Activated T-cell treated with anti-CD3 and anti-CD28 coated beads, Interleukin-2, amount 50 U/mL, for 72 hours (primary cell): ENCODE results near the gene DDX1. TPM values are rescaled to one million over a fixed set of nuclear protein-coding genes. Genes with fewer than 3 reads are reported as not detected.
A peak's percentile ranks its signal among the peaks of the same experiment; 100 is the strongest.

Experiments
- ATAC-seq, 2 donors: fragments of 150-1000 bp; cut with Tn5 transposase; replicated peaks in 1 of 2; 2 replicates each; pipeline ENCODE4 v1.10.0; 2021; ENCODE audit warnings: moderate library complexity in 2 of 2, mild to moderate bottlenecking in 1 of 2
- DNase-seq, 2 donors: peaks; one replicate each; pipeline ENCODE4 v3.0.0; 2021 to 2022; ENCODE audit warnings: mixed read lengths in 1 of 2
- H3K27ac Mint-ChIP-seq: one replicate; pipeline ENCODE4 v1.8.0; 2022; ENCODE audit warnings: mild to moderate bottlenecking, moderate library complexity, mixed read lengths
- H3K27me3 Mint-ChIP-seq: one replicate; pipeline ENCODE4 v1.8.0; 2022; ENCODE audit warnings: low read depth, mixed read lengths
- H3K36me3 Mint-ChIP-seq, 2 donors: one replicate each; pipeline ENCODE4 v1.8.0; 2022; ENCODE audit warnings: mixed read lengths in 2 of 2, mild to moderate bottlenecking in 1 of 2; ENCODE audit not compliant: insufficient read depth in 2 of 2
- H3K4me1 Mint-ChIP-seq: one replicate; pipeline ENCODE4 v1.8.0; 2022; ENCODE audit warnings: low read depth, mixed read lengths
- H3K4me3 Mint-ChIP-seq, 2 donors: one replicate each; pipeline ENCODE4 v1.8.0; 2022; ENCODE audit warnings: mild to moderate bottlenecking in 2 of 2, mixed read lengths in 2 of 2, moderate library complexity in 2 of 2
- H3K9me3 Mint-ChIP-seq, 2 donors: one replicate each; pipeline ENCODE4 v1.8.0; 2022; ENCODE audit warnings: mixed read lengths in 2 of 2
- total RNA-seq, 2 donors: library from RNA; stranded (reverse); gene quantifications; one replicate each; pipeline ENCODE4 v1.2.3, GENCODE V29; 2022

Gene DDX1
- total RNA-seq, 2 donors from 2014 or later, result 55.8 to 56.0 TPM

DNA sequence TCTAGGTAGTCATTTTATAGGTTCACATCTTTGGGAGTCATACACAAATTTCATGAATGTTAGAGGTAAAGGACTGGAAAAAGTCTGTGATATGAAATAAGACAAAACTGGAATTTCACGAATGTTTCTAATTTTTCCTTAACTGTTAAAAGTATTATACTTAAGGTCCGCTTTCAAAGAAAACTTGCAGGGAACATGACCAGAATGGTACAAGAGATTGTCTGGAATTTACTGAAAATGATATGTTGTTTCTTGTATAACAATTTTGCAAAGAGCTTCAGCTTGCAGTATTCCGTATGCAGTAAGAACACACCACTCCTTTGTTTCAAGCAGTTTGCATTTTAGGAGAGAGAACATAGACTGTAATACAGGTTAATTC lies 1.6 kb downstream of the DDX1 start:
- peak overlapping the region; percentile 87 to 89 for H3K4me3 Mint-ChIP-seq

DNA sequence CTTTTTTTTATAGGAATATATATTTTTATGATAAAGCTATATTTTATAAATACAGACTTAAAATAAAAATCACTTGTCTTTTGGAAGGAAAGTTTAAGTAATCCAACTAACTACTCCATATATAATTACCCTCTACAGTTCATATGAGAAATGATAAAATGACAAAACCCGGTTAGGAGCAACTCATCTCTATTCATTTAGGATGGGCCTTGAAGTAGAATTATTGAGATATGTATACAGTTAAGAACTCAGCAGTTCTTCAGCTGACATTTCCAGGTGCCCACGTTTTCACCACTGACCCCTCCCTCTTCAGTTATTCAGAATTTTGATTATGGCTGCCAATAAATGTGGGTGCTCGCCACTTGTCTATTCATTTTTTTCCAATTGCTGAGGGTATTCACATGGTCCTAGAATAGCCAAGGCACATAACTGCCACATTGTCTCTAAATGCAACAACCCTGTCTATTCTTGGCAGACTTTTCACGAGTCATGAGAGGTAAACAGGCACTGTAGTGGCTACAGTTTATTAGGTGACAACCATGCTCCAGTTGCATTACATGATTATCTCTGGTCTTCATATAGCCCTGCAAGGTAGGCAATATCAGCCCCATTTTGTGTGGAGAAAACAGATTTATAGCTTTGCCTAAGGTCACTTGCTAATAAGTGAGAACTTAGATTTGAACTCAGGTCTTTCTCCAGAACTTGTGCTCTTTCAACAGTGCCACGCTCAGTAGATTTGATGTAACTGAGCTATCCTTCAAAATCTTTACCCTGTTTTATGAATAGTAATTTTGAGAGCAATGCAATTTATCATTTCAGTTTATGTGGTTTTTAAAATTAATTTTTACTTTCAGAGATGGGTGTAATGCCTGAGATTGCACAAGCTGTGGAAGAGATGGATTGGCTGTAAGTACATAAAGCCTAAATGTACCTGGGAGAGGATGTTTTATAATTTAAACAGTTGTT lies 2.9 kb downstream of the DDX1 start:
- ATAC-seq (no peak), DNase-seq (no peak)
- Mint-ChIP-seq H3K27ac (peak overlapping the region; percentile 68), H3K36me3 (peaks cover 5 to 26% of the 10 kb centered on the region in 2 donors), H3K4me3 (peak overlapping the region in 1 of 2 donors; percentile 20), H3K27me3 (no peaks in the 10 kb centered on the region), H3K9me3 (no peaks in the 10 kb centered on the region), H3K4me1 (peaks cover 29% of the 10 kb centered on the region)

More for the DNA sequence above, 1.6 kb downstream of the DDX1 start:
- peaks cover 5 to 24% of the 10 kb centered on the region in 2 donors for H3K36me3 Mint-ChIP-seq
- H3K27me3 Mint-ChIP-seq, result no peaks in the 10 kb centered on the region
- no peak for DNase-seq
- H3K4me1 Mint-ChIP-seq, result peaks cover 29% of the 10 kb centered on the region
- H3K27ac Mint-ChIP-seq, result peak overlapping the region; percentile 76
- ATAC-seq, result no peak
- H3K9me3 Mint-ChIP-seq, result no peaks in the 10 kb centered on the region

GRCh38 chr2:15595342-15595905 lies 3.8 kb downstream of the DDX1 start:
- Mint-ChIP-seq H3K36me3 (peaks cover 7 to 26% of the 10 kb centered on the region in 2 donors), H3K4me3 (no peak overlapping the region), H3K27ac (peak overlapping the region; percentile 68), H3K9me3 (no peaks in the 10 kb centered on the region), H3K27me3 (no peaks in the 10 kb centered on the region), H3K4me1 (peaks cover 26% of the 10 kb centered on the region)
- ATAC-seq, result no peak
- no peak for DNase-seq

DNA sequence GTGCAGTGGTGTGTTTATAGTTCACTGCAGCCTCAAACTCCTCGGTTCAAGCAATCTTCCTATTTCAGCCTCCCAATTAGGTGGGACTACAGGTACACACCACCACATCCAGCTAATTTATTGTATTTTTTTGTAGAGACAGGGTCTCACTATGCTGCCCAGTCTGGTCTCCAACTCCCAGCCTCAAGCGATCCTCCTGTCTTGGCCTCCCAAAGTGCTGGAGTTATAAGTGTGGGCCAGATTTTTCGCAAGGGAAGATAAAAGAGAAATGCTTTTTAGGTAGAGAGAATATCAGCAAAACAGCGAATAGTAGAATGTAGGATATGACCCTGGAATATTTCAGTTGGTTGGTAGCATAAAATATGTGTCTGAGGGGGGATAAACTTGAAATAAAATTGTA lies 4.3 kb downstream of the DDX1 start:
- no peak overlapping the region for H3K27ac Mint-ChIP-seq
- H3K36me3 Mint-ChIP-seq, result peaks cover 9 to 30% of the 10 kb centered on the region in 2 donors
- peaks cover 20% of the 10 kb centered on the region for H3K4me1 Mint-ChIP-seq
- H3K27me3 Mint-ChIP-seq, result no peaks in the 10 kb centered on the region
- no peaks in the 10 kb centered on the region for H3K9me3 Mint-ChIP-seq
- no peak for ATAC-seq
- no peak for DNase-seq
- H3K4me3 Mint-ChIP-seq, result no peak overlapping the region

DNA sequence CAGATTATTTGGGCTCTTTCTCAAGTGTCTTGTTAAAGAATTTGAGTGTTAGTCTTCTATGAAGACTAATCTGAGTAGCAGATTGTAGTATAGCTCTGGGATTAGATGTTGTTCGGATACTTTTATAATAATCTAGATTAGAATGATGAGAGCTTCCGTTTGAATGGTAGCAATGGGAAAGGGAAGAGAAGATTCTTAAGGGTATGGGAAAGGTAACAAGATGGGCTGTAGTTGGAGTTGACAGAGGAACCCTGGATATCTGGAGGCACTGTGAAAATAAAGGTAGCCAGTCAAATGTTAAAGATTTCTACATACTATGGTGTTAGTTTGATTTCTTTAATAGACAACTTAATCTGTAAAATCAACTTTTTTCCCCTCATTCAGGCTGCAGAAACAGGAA lies 4.7 kb downstream of the DDX1 start:
- Mint-ChIP-seq H3K4me1 (peaks cover 16% of the 10 kb centered on the region), H3K27ac (peak overlapping the region; percentile 66), H3K4me3 (no peak overlapping the region), H3K36me3 (peaks cover 10 to 32% of the 10 kb centered on the region in 2 donors), H3K9me3 (no peaks in the 10 kb centered on the region), H3K27me3 (no peaks in the 10 kb centered on the region)
- no peak for DNase-seq
- no peak for ATAC-seq

GRCh38 chr2:15596968-15597367 lies 5.3 kb downstream of the DDX1 start:
- no peak for ATAC-seq
- DNase-seq, result no peak
- no peaks in the 10 kb centered on the region for H3K27me3 Mint-ChIP-seq
- no peak overlapping the region for H3K27ac Mint-ChIP-seq
- no peaks in the 10 kb centered on the region for H3K9me3 Mint-ChIP-seq
- H3K4me1 Mint-ChIP-seq, result peaks cover 14% of the 10 kb centered on the region
- H3K4me3 Mint-ChIP-seq, result no peak overlapping the region
- peaks cover 10 to 32% of the 10 kb centered on the region in 2 donors for H3K36me3 Mint-ChIP-seq

- H3K4me1 Mint-ChIP-seq, result no peaks in the 10 kb centered on the region
- H3K27ac Mint-ChIP-seq, result no peak overlapping the region
- DNase-seq (no peak), ATAC-seq (no peak)
- H3K4me3 Mint-ChIP-seq, result no peak overlapping the region
- H3K36me3 Mint-ChIP-seq, result peaks cover 12 to 44% of the 10 kb centered on the region in 2 donors
- H3K9me3 Mint-ChIP-seq, result no peaks in the 10 kb centered on the region
- no peaks in the 10 kb centered on the region for H3K27me3 Mint-ChIP-seq
Measured at GRCh38 chr2:15599994-15600393, 8.3 kb downstream of the DDX1 start.

DNA sequence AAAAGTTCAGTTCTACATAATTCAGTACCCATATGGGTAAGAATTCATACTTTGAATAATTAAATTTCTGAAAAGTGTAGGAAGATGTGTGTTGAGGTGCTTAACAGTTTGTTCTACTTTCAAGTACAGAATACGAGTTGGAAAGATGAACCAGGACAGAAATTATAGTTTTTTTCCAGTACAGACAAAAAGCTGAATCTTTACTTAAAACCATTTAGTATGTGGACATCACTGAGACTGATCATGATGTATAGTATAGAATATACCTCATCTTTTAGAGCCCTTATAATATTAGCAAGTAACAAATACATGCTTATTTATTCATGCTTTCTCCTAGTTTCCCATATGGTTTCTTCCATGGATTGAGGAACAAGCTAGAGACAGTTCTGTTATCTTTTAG lies 10.0 kb downstream of the DDX1 start:
- peaks cover 18 to 43% of the 10 kb centered on the region in 2 donors for H3K36me3 Mint-ChIP-seq
- H3K27ac Mint-ChIP-seq, result no peak overlapping the region
- no peak overlapping the region for H3K4me3 Mint-ChIP-seq
- no peak for DNase-seq
- no peak for ATAC-seq
- no peaks in the 10 kb centered on the region for H3K9me3 Mint-ChIP-seq
- no peaks in the 10 kb centered on the region for H3K4me1 Mint-ChIP-seq
- no peaks in the 10 kb centered on the region for H3K27me3 Mint-ChIP-seq

DNA sequence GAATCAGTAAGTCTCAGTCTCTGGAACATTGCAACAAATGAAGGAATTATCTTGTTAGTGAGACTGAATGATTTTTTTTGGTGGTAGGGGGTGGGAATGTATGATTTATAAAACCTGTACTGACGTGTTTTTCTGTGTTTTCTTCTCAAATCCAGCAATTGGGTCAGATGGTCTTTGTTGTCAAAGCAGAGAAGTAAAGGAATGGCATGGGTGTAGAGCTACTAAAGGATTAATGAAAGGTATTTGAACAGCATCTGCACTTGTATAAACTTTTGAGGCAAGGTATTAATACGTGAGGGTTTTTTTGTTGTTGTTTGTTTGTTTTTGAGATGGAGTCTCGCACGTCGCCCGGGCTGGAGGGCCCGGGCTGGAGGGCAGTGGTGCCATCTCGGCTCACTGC lies 10.7 kb downstream of the DDX1 start:
- H3K27ac Mint-ChIP-seq, result no peak overlapping the region
- no peaks in the 10 kb centered on the region for H3K4me1 Mint-ChIP-seq
- H3K27me3 Mint-ChIP-seq, result no peaks in the 10 kb centered on the region
- H3K36me3 Mint-ChIP-seq, result peaks cover 16 to 41% of the 10 kb centered on the region in 2 donors
- DNase-seq (no peak), ATAC-seq (no peak)
- no peaks in the 10 kb centered on the region for H3K9me3 Mint-ChIP-seq
- no peak overlapping the region for H3K4me3 Mint-ChIP-seq

DNA sequence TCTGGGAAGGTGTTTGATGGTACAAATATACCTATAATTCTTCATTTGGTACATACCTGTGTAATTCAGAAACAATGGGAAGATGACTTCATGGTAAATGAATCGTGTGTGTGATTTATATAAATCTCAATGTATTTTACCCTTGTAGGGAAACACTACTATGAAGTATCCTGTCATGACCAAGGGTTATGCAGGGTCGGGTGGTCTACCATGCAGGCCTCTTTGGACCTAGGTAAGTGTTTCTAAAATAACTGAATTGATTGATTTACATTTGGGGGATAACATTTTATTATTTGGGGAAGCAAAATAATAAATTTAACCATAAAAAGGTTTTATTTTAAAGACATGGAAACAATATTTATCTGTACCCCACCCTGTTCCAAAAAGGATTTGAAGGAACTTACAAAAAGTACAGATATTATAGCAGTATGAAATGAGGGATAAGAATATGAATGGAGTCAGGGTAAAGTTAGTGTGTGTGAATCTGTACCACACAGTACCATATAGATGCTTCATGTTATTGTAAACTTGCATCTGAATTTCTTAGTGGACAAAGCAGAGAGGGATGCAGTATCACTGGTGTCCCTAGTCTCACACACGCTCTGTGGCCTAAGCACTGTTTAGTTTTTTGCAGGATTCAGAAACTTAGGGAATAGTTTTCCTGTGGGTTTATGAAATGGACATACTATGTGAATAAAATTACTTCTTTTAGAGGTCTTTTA lies 11.5 kb downstream of the DDX1 start:
- no peak overlapping the region for H3K4me3 Mint-ChIP-seq
- no peaks in the 10 kb centered on the region for H3K4me1 Mint-ChIP-seq
- H3K27me3 Mint-ChIP-seq, result no peaks in the 10 kb centered on the region
- H3K27ac Mint-ChIP-seq, result no peak overlapping the region
- ATAC-seq (no peak), DNase-seq (no peak)
- no peaks in the 10 kb centered on the region for H3K9me3 Mint-ChIP-seq
- H3K36me3 Mint-ChIP-seq, result peaks cover 16 to 44% of the 10 kb centered on the region in 2 donors

DNA sequence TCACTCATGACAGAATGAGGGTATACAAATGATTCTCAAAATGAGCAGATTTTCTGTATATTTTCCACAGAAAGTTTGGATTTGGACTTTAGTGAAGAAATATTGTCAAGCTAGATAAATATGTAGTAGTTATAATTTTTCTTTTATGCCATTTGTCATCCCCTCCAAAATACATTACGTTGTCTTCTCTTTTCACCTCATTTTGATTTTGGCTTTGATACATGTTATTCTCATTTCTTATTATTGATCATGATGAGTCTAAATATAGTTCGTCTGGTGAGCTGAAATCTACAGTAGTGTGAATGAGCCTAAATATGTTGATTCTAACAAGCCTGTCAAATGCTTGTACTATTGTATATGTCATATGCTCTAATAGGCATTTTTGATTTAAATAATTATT lies 12.3 kb downstream of the DDX1 start:
- no peak for DNase-seq
- Mint-ChIP-seq H3K27ac (no peak overlapping the region), H3K36me3 (peaks cover 15 to 44% of the 10 kb centered on the region in 2 donors), H3K4me1 (no peaks in the 10 kb centered on the region), H3K4me3 (no peak overlapping the region), H3K9me3 (no peaks in the 10 kb centered on the region), H3K27me3 (no peaks in the 10 kb centered on the region)
- ATAC-seq, result no peak

DNA sequence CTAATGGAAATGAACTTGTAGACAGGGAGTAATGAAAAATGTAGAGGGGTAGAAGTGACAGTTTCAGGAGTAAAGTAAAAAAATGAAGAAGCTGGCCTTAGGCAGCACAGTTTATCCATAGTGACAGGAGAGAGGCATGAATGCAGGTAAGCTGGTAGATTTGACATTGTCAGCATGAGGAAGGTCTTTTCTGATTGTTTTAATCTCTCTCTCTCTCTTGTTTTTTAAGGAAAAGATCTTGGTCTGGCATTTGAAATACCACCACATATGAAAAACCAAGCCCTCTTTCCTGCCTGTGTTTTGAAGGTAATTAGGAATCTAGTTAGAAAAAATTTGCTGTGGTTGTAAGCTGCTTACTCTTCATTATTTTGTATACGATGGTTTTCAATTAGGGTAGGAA lies 14.1 kb downstream of the DDX1 start:
- no peak overlapping the region for H3K27ac Mint-ChIP-seq

More for the DNA sequence above, 14.1 kb downstream of the DDX1 start:
- ATAC-seq (no peak), DNase-seq (no peak)
- no peaks in the 10 kb centered on the region for H3K27me3 Mint-ChIP-seq
- no peak overlapping the region for H3K4me3 Mint-ChIP-seq
- H3K36me3 Mint-ChIP-seq, result peaks cover 12 to 53% of the 10 kb centered on the region in 2 donors
- H3K9me3 Mint-ChIP-seq, result no peaks in the 10 kb centered on the region
- H3K4me1 Mint-ChIP-seq, result no peaks in the 10 kb centered on the region
